ENCODE measurements around the gene TPBGL.

The TPBGL gene

GRCh38 chr11:75246006-75246670, 5.6 kb downstream of the TPBGL start:
- DNase-seq (ENCODE audit: low spot score): no peak

- no peak for DNase-seq (ENCODE audit: low spot score)
These were observed 6.2 kb downstream of the TPBGL start for GRCh38 chr11:75246671-75247350.

GRCh38 chr11:75248924-75249256, 8.3 kb downstream of the TPBGL start:
- DNase-seq (ENCODE audit: low spot score): no peak

GRCh38 chr11:75249704-75250103, 9.1 kb downstream of the TPBGL start:
- DNase-seq (ENCODE audit: low spot score): no peak

GRCh38 chr11:75254326-75254725, 13.8 kb downstream of the TPBGL start:
- DNase-seq (ENCODE audit: low spot score): no peak

GRCh38 chr11:75260396-75261170, 20.0 kb downstream of the TPBGL start:
- DNase-seq (ENCODE audit: low spot score): no peak

- no peak for DNase-seq (ENCODE audit: low spot score)
These were observed 21.4 kb downstream of the TPBGL start for GRCh38 chr11:75261902-75262361.

GRCh38 chr11:75262436-75262835, 21.9 kb downstream of the TPBGL start:
- no peak for DNase-seq (ENCODE audit: low spot score)

- DNase-seq (ENCODE audit: low spot score): no peak
These were observed 22.6 kb downstream of the TPBGL start for GRCh38 chr11:75262961-75263852.

GRCh38 chr11:75263944-75264349, 23.4 kb downstream of the TPBGL start:
- no peak for DNase-seq (ENCODE audit: low spot score)

GRCh38 chr11:75264356-75264755, 23.8 kb downstream of the TPBGL start:
- DNase-seq (ENCODE audit: low spot score): no peak

- no peak for DNase-seq (ENCODE audit: low spot score)
These were observed 24.4 kb downstream of the TPBGL start for GRCh38 chr11:75264971-75265370.

GRCh38 chr11:75265851-75266531, 25.4 kb downstream of the TPBGL start:
- DNase-seq (ENCODE audit: low spot score): no peak

- peak; percentile 57 for DNase-seq (ENCODE audit: low spot score)
These were observed 26.8 kb downstream of the TPBGL start for GRCh38 chr11:75267171-75267970.

- no peak for DNase-seq (ENCODE audit: low spot score)
These were observed 28.2 kb downstream of the TPBGL start for GRCh38 chr11:75268626-75269366.

- DNase-seq (ENCODE audit: low spot score): no peak
These were observed 28.7 kb downstream of the TPBGL start for GRCh38 chr11:75269367-75269660.

- DNase-seq (ENCODE audit: low spot score): no peak
These were observed 29.3 kb downstream of the TPBGL start for GRCh38 chr11:75269896-75270295.

- DNase-seq (ENCODE audit: low spot score): no peak
These were observed 30.4 kb downstream of the TPBGL start for GRCh38 chr11:75270896-75271418.

- DNase-seq (ENCODE audit: low spot score): no peak
These were observed 31.2 kb downstream of the TPBGL start for GRCh38 chr11:75271730-75272129.

GRCh38 chr11:75272391-75272790, 31.8 kb downstream of the TPBGL start:
- DNase-seq (ENCODE audit: low spot score): no peak

All from iPS-NIHi11 (cell line).